Measurements from ENCODE around the gene NOG. TPM values are rescaled to one million over a fixed set of nuclear protein-coding genes. Genes with fewer than 3 reads are reported as not detected.
A peak's percentile ranks its signal among the peaks of the same experiment; 100 is the strongest.

NOG gene
- total RNA-seq, 1 experiment from 2014 or later: 0.25 TPM

- intact Hi-C loops (cut with micrococcal nuclease): no loop called here
- POLR2A ChIA-PET: no interaction called here
- no TSS peak for BruUV-seq (replicated peaks)
- Histone ChIP-seq H3K36me3 (ENCODE audit: control insufficient read depth in 1 of 2, insufficient read depth in 2 of 2, low read length in 2 of 2) (no peaks in the 10 kb centered on the region), H2AFZ (ENCODE audit: low read depth, low read length, poor library complexity, severe bottlenecking) (no peak overlapping the region), H3K9me3 (ENCODE audit: control insufficient read depth in 1 of 2, insufficient read depth in 1 of 2, low read depth in 1 of 2, low read length in 2 of 2) (no peaks in the 10 kb centered on the region), H3K4me3 (replicated peaks in 1 of 2; ENCODE audit: low read depth in 1 of 2, low read length in 2 of 2) (no peak overlapping the region), H3K4me2 (ENCODE audit: low read length) (no peak overlapping the region), H4K20me1 (ENCODE audit: insufficient read depth) (no peaks in the 10 kb centered on the region), H3K9me2 (ENCODE audit: insufficient read depth) (no peaks in the 10 kb centered on the region), H3K4me1 (ENCODE audit: control insufficient read depth in 1 of 2, insufficient read depth in 2 of 2, low read length in 2 of 2) (peaks cover 2 to 4% of the 10 kb centered on the region in 2 experiments; a peak in 2 of 4 replicates), H3K27me3 (ENCODE audit: insufficient read depth, low read length) (peaks cover 5% of the 10 kb centered on the region; the same call in 1 of the 2 replicates), H3K27ac (ENCODE audit: low read depth, low read length) (no peak overlapping the region), H3K79me2 (ENCODE audit: insufficient read depth, low read length) (no peaks in the 10 kb centered on the region), H3K9ac (ENCODE audit: low read length) (no peak overlapping the region)
- CTCF ChIA-PET: interaction anchor here (1.2 to 1.8 kb wide), 4 partner anchors 8 to 85 kb away, joined by 4 to 6 read pairs (median 6); partner anchors contain the start of gene NOG
- TF ChIP-seq EZH2phosphoT487 (IDR thresholded peaks at IDR 0.05; ENCODE audit: borderline replicate concordance): no peak
- no peak for TF ChIP-seq REST (IDR thresholded peaks at IDR 0.05; ENCODE audit: low read depth)
- TF ChIP-seq ELF1 (IDR thresholded peaks at IDR 0.05; ENCODE audit: borderline replicate concordance, low read depth): no peak
- TF ChIP-seq CEBPB (IDR thresholded peaks at IDR 0.05; ENCODE audit: low read depth): no peak
- no peak for TF ChIP-seq CTCF (IDR thresholded peaks at IDR 0.05 in 2 of 3, conservative IDR thresholded peaks at IDR 0.05 in 1 of 3; ENCODE audit: borderline replicate concordance in 1 of 3, insufficient read depth in 1 of 3, low read depth in 2 of 3, low read length in 2 of 3)
- no peak for TF ChIP-seq ZBTB33 (IDR thresholded peaks at IDR 0.05; ENCODE audit: extremely low read depth, insufficient replicate concordance, low read length)
- RAD21 ChIA-PET (ENCODE audit: low non-redundant PET in 1 of 2, low total read pairs in 2 of 2, uncharacterized antibody in 2 of 2, unreplicated experiment in 2 of 2): interaction anchor here (0.8 to 1.2 kb wide), 3 partner anchors 37 to 130 kb away, joined by 3 to 4 read pairs (median 4); partner anchors contain the start of gene NOG (in 1 of the 2)
- peak; percentile 20; the same call in 1 of the 2 replicates for ATAC-seq
- no peak for DNase-seq (ENCODE audit: low read depth, low spot score)
These were observed 36.7 kb downstream of the NOG start for GRCh38 chr17:56630202-56630601.
